AG08395 (cell line): Measurements from ENCODE around the gene DNAJB9.

Experiments used
- DNase-seq: peaks from one replicate; pipeline ENCODE4 v3.0.0; 2012; ENCODE audit warnings: mixed read lengths, low spot score

DNAJB9 gene

DNA sequence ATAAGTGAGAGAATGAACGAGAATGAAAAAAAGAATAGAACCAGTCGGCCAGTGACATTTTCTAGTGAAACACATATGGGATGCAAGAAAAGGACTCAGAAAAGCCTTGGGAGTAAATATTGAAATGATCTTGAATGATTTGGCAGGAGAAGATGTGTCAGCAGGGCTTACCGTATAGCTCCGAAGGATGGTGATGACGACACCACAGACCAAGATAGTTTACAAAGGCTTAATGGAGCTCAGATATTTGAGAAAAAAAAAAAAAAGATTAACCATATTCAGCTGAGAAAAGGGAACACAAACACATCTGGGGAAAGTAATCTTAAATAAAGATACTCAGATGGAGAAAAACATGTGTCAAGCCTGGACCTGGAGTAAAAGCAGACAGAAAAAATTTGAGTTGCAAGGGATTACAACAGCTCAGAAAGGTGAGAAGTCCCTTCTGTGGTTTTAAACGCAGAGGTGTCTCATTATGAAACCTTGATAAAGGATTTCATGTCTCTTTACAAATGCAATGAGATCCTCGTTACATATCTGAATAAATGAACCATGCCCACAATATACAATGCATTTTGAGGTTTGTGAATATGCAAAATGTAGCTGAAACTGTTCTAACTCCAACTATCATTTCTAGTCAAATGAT, 36.0 kb downstream of the DNAJB9 start:
- DNase-seq: no peak

DNA sequence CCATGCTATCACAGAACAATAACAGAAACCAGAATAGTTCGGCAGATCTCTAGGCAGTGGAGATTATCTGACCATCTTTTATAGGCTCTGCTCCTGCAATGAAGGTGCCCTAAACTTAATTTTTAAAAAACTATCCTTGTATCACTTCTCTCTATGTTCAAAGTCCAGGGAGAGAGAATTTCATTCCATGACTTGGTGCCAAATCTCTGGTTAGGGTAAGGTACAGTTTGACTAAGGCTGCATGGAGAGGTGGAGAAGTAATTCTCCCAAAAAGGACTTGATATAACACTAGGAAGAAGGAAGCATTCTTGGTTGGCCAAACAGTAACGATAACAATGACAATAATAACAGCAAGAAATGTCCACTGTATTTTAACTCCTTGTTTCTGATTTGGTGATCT, 40.0 kb downstream of the DNAJB9 start:
- DNase-seq: no peak

DNA sequence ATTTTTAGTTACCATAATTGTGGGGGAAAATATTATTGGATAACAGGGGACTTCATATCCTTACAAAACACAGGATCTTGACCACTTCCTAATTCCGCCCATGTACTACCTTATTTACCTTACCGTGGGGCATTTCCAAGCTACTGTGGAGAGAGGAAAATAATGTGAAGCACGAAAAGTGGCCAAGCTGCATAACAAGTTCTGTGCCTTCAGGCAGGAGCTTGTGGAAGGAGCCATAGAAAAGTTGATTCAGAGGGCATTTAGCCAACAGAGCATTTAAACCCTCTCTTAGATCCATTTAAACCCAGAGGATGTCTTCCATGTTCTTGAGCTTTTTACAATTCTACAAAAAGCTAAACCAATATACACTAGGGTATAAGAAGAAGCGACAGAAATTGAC, 41.6 kb downstream of the DNAJB9 start:
- no peak for DNase-seq

DNA sequence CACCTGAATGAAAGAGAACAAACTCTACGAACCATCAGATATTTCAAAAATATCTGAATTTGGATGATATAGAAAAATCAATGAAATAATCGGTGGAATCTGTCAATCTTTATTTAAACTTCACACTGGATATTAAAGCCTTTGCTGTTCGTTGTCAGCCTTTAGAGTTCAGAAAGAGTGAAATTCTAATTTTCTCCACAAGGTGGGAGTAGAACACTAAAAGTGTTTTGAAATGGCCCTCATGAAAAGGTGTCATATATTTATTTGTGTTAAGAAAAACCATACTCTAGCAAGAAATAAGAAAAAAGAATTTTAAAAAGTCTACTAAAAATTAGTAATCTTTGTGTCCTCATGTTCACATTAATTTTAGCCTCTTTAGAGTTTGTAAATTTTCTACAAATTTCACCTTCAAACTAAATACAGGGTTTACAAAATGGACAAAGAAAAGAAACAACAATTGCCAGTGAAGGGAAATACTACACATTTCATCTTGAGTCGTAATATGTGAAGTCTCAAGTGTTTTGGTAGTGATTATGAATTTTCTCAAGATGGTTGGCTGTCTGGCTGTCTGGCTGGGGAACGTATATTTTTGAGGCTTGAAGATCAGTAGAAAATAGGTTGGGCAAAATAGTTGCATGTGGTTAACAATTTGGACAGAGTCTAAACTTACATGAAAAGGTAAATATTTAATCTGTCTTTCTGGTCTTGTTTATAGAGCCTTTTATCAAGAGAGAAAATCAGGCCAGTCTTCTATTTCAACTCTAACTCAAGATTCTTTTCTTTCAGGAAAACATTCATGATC, 43.7 kb downstream of the DNAJB9 start:
- DNase-seq: peak; percentile 47

DNA sequence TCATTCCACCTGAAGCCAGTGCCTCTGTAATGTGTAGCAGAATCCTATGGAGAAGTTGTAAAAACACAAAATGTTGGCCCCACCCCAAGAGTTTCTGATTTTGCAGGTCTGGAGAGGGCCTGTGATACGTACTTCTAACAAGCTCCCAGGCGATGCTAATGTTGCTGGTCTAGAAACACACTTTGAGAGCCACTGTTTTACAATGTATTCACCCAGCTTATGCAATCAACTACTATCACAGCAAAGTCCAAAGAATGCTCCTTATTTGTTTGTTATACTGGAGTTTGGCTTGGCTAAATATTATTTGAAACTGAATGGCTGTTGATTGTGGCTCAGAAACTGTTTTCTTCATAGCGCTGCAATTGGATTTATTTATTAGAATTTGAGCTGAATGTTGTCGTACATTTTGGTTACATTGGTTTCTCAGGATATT, 44.3 kb downstream of the DNAJB9 start:
- DNase-seq: no peak

DNA sequence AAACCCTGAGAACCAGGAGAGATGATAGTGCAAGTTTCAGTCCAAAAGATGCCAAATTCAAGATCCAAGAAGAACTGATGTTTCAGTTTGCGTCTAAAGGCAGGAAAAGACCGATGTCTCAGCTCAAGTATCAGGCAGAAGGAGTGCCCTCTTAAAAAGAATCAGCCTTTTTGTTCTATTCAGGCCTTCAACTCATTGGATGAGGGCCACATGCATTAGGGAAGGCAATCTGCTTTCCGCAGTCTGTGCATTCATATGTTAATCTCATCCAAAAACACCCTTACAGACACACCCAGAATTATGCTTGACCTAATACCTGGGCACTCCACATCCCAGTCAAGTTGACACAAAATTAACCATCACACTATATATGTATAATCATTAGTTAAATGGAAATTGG, 45.2 kb downstream of the DNAJB9 start:
- DNase-seq: no peak

DNA sequence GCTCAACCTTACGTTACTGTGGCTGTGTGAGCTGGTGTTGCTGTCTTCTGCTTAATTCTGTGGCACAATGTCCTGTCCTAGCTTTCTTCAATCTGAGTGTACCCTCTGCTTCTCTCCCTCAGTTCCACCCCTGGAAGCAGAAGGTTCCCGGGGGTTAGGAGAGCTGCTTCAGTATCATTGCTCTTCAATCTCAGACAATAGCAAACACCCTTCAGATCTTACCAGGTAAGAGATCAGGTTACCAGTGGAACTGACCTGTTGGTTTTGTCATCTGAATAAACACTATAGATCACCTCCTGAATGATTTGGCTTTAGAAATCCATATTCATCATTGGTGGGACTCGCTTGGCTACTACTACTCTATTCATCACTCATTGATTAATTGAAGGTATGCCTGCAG, 48.4 kb downstream of the DNAJB9 start:
- DNase-seq: no peak

DNA sequence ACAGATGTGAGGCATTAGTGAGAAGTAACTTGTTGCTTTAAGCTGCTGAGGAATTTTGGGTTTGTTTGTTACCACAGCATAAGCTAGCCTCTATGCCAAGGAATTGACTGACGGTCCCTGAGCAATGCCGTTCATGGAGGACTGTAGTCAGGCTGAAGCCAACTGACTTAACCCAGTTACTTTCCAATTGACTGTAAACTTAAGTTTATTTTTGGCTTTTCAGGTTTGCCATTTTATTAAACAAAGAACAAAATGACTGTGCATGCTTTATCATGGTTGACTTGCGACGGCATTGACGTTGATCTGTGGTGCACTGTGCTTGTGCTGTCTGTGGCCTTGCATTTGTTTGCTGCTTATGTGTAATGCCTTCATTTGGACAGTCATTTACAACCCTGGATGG, 53.5 kb downstream of the DNAJB9 start:
- DNase-seq: no peak
